Stimulated activated CD4-positive, alpha-beta T cell treated with anti-CD3 and anti-CD28 coated beads, TNF-alpha, amount 100 ng/mL, for 24 hours (primary cell): Measurements from ENCODE around the gene ERBIN.
A peak's percentile ranks its signal among the peaks of the same experiment; 100 is the strongest.
"Not testable (repeated sequence)": the region's sequence is repeated elsewhere in the genome, so short reads cannot be mapped to it uniquely, and the experiment has no call there.

Experiments
- DNase-seq, 3 experiments: peaks; one replicate each; pipeline ENCODE4 v3.0.0-alpha.2; 2020; ENCODE audit warnings: low read depth in 3 of 3

ERBIN gene

DNA sequence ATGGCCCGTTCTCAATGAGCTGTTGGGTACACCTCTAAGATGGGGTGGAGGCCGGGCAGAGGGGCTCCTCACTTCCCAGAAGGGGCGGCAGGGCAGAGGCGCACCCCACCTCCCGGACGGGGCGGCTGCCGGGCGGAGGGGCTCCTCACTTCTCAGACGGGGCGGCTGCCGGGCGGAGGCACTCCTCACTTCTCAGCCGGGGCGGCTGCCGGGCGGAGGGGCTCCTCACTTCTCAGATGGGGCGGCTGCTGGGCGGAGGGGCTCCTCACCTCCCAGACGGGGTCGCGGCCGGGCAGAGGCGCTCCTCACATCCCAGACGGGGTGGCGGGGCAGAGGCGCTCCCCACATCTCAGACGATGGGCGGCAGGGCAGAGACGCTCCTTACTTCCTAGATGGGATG is 31.3 kb downstream of the ERBIN start:
- not testable (repeated sequence) for DNase-seq

GRCh38 chr5:65961633-65962032 is 35.3 kb downstream of the ERBIN start:
- peak in 1 of 3 experiments; percentile 7 for DNase-seq

DNA sequence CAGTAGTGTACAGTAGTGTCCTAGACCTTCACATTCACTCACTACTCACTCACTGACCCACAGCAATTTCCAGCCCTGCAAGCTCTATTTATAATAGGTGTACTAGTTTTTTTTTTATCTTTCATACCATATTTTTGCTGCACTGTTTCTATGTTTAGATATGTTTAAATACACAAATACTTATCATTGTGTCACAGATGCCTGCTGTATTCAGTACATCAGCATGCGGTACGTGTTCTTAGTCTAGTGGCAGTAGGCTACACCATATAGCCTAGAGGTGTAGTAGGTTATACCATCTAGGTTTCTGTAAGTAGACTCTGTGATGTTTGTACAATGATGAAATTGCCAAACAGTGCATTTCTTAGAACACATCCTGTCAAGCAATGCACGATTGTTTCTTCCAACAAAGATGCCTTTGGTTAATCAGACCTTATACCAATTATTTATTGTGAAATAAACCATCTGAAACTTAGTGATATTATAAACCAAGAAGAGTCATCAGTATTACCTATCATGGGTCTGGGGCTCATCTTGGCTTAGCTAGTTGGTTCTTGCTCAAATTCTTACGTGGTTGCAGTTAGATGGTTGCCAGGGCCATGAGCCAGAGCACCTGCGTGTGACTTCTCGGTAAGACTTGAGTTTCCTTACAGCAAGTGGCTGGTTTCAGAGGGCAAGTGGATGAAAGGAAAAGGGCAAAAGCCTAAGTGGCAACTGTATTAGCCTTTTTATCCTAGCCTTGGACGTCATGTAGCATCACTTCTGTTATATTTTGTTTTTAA is 41.1 kb downstream of the ERBIN start:
- DNase-seq, result no peak

GRCh38 chr5:65969539-65970393 is 43.4 kb downstream of the ERBIN start:
- DNase-seq, result no peak

DNA sequence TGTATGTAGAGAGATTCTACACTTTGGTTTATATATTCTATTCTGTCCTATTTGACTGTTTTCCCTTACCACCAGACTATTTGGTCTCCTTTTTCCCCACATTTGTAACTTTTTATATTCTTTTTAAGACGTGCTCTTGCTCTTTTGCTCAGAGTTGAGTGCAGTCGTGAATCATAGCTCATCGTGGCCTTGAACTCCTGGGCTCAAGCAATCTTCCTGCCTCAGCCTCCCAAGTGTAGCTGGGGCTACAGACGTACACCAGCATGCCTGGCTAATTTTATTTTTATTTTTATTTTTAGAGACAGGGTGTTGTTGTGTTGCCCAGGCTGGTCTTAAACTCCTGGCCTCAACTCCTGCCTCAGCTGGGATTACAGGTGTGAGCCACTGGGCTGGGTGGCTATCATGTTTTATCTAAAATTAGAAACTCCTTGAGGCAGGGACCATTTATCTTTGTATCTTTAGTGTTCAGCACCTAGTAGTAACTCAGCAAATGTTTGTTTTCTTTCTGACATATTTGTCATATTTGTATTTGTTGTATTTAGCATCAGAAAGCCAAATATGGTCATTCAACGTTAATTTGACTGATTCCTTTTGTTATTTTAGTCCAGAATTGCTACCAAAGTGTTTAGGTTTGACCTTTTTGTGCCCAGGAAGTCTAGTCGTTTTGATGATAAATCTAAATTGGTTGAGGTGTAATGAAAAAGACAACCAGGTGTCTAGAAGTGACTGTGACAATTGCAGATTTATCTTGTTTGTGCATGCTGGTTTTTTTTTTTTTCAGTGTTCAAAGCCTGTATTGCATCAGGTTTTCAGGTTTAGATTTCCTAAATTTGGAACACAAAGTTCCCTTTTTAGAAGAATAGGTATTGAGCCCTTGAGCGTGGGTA is 44.3 kb downstream of the ERBIN start:
- no peak for DNase-seq

DNA sequence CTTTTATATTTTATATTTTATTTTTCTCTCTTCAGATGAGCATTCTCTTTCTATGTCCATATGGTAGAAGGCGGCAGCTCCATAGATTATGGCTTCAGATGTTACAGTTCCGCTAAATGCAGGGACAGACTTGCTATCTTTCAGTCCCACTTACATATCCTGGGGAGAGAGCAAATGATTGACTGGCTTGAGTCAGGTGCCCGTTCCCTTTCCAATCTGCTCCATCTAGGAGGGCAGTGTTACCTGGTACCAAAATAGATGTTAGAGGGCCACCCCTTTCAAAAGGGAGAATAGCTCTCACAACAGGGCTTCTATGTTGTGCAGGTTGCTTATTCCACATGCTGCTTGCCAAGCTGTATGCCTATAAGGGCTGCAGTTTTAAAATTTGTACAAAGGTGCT is 45.3 kb downstream of the ERBIN start:
- no peak for DNase-seq

DNA sequence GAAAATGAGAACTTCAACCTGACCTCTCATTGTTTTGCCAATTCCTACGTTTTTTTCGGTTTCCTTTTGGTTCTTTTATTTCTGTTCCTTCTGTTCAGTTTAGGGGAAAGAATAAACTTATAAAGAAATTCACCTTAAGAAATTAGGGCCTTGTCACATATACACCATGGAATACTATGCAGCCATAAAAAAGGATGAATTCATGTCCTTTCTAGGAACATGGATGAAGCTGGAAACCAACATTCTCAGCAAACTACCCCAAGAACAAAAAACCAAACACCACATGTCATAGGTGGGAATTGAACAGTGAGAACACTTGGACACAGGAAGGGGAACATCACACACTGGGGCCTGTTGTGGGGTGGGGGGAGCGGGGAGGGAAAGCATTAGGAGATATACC is 46.5 kb downstream of the ERBIN start:
- not testable (repeated sequence) for DNase-seq

DNA sequence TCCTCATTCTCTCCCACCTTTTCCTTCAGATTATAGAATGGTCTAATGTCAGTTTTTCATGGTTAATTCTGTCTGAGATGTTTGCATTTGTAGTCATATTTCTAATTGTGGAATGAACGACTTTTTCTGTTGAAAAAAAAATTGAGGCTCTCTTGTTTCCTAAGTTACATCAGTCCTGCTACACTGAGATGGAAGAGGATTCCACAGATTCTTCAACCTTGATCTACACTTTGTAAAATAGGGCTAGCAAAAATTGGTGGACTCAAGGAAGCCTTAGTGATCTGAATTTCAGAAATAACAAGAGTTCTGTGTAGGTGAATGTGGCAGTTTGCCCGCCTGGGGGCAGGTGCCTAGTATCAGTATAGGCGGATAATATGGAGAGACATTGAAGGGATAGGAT is 51.9 kb downstream of the ERBIN start:
- DNase-seq, result no peak

- no peak for DNase-seq
Observed at GRCh38 chr5:65981548-65981947, 55.2 kb downstream of the ERBIN start.

- no peak for DNase-seq
Observed at GRCh38 chr5:65981969-65982619, 55.7 kb downstream of the ERBIN start.

DNA sequence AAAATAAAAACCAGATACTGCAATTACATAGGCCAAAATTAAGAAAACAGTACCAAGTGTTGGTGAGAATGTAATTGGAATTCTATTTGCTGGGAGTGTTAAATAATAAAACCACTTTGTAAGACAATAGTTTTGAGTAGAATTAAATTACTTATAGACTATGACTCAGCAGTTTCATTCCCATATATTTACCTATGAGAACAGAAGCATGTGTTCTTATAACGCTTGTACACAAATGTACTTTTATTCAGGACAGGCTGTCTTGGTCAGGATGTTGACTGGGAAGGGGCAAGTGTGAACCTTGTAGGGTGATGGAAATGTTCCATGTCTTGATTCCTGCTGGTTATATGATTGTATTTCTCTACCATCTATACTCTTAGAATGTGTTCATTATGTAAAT is 56.3 kb downstream of the ERBIN start:
- DNase-seq, result no peak

DNA sequence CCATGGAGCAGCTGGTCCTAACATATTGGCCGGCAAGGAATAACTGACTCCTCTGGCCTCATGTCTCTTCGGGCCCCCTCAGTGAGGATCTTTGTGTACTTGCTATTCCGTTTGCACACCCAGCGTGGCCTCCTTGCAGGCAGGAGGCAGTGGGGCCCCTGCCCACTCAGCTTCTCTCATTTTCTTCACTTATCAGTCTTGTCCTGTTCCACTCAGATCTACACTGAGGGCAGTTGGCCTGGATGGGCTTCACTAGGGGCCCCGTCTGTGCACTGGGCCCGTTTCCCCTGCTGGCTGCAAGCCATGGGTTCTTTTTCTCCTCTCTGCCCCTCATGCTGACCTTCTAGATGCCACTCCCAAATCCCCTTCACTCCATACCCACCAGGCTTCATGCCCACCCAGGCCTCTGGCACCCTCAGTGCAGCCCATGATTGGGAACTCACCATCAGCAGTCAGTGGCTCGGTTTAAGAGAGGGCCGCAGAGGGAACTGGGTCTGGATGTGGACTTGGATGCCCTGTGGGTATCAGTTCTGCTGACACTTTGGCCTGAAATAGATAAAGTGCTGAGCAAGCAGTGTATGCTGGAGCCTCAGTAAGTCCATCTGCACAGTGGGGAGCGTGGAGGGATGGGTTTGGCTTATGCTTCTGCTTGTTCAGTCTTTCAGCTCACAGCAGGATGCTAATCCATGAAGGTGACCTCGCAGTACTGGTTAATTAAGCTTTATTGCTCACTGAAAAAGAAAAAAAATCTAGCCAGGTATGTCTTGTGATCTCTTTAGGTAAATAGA is 57.9 kb downstream of the ERBIN start:
- no peak for DNase-seq

GRCh38 chr5:65986050-65986451 is 59.7 kb downstream of the ERBIN start:
- no peak for DNase-seq

- no peak for DNase-seq
Observed at GRCh38 chr5:65986796-65987195, 60.4 kb downstream of the ERBIN start.

DNA sequence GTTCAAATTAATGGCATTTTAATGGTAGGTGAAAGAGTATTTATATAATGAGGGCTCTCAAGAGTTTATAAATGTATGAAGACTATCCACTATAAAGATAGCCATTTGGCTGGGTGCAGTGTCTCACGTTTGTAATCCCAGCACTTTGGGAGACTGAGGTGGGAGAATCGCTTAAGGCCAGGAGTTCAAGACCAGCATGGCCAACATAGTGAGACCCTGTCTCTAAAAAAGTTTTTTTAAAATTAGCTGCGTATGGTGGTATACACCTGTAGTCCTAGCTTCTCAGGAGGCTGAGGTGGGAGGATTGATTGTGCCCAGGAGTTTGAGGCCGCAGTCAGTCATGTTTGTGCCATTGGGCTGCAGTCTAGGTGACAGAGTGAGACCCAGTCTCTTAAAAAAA is 61.6 kb downstream of the ERBIN start:
- DNase-seq, result no peak

- no peak for DNase-seq
Observed at GRCh38 chr5:65989158-65989557, 62.8 kb downstream of the ERBIN start.

DNA sequence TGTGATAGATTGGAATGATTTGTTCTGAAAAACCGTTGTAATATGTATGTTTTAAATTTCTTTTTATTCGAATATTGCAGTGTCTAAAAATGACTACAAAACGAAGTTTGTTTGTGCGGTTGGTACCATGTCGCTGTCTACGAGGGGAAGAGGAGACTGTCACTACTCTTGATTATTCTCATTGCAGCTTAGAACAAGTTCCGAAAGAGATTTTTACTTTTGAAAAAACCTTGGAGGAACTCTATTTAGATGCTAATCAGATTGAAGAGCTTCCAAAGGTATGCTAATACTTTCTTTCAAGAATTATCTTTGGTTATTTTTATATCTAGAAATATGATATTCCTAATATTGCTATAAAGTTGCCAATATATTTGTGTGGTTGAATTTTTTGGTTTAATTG is 66.3 kb downstream of the ERBIN start:
- DNase-seq, result no peak

- DNase-seq, result no peak
Observed at GRCh38 chr5:65994117-65994786, 67.9 kb downstream of the ERBIN start.

DNA sequence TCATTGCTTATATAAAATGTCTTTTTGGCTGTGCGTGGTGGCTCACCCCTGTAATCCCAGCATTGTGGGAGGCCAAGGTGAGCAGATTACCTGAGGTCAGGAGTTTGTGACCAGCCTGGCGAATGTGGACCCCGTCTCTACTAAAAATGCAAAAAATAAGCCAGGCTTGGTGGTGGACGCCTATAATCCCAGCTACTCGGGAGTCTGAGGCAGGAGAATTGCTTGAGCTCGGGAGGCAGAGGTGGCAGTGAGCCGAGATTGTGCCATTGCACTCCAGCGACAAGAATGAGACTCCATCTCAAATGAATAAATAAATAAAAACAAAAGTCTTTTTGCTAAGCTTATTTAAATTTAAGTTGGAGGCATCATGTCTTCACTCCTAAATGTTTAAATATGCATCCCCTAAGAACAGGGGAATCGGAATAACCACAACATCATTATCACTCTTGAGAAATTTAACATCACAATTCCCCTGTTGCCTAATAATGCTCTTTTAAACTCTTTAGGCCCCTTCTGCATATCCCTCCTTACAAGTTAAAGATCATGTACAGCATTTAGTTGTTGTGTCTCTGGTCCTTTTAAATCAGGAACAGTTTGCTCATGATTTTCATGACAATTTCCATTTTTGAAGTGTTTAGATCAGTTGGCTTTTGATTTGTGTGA is 72.8 kb downstream of the ERBIN start:
- no peak for DNase-seq

DNA sequence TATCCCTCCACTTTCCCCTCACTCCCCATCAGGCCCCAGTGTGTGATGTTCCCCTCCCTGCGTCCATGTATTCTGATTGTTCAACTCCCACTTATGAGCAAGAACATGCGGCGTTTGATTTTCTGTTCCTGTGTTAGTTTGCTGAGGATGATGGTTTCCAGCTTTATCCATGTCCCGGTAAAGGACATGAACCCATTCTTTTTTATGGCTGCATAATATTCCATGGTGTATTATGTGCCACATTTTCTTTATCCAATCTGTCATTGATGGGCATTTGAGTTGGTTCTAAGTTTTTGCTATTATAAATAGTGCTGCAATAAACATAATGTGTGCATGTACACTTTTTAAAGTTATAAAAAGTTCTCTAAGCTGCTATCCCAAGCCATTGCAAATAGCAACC is 75.6 kb downstream of the ERBIN start:
- no peak for DNase-seq
